GM12872 (cell line): ENCODE results near the gene RER1.

ENCODE experiments used
- CTCF ChIP-seq: IDR thresholded peaks from 3 replicates; pipeline ENCODE4 v1.5.1; 2011; ENCODE audit warnings: low read depth, mild to moderate bottlenecking, low read length, moderate library complexity; ENCODE audit not compliant: insufficient read depth

The RER1 gene

GRCh38 chr1:2405588-2406295 lies 14.1 kb downstream of the RER1 start:
- TF ChIP-seq CTCF, result no peak

GRCh38 chr1:2406451-2407041 lies 14.9 kb downstream of the RER1 start:
- TF ChIP-seq CTCF, result no peak

- no peak for TF ChIP-seq CTCF
Measured at GRCh38 chr1:2407166-2407990, 15.7 kb downstream of the RER1 start.

- no peak for TF ChIP-seq CTCF
Measured at GRCh38 chr1:2407991-2408275, 16.3 kb downstream of the RER1 start.

- TF ChIP-seq CTCF, result no peak
Measured at GRCh38 chr1:2408456-2408855, 16.8 kb downstream of the RER1 start.

GRCh38 chr1:2408859-2409276 lies 17.2 kb downstream of the RER1 start:
- no peak for TF ChIP-seq CTCF

GRCh38 chr1:2409745-2410144 lies 18.1 kb downstream of the RER1 start:
- no peak for TF ChIP-seq CTCF
